HUES64 (cell line): ENCODE measurements around the gene MTOR. TPM values are rescaled to one million over a fixed set of nuclear protein-coding genes. Genes with fewer than 3 reads are reported as not detected.
"Not testable (repeated sequence)": the region's sequence is repeated elsewhere in the genome, so short reads cannot be mapped to it uniquely, and the experiment has no call there.

ENCODE experiments used
- H3K27ac ChIP-seq: 2 replicates; pipeline ENCODE4 v1.7.0; 2013; ENCODE audit warnings: low read depth, low read length, inconsistent platforms
- H3K27me3 ChIP-seq: 2 replicates; pipeline ENCODE4 v1.6.1; 2013; ENCODE audit warnings: mild to moderate bottlenecking, low read length; ENCODE audit not compliant: insufficient read depth
- H3K36me3 ChIP-seq: 2 replicates; pipeline ENCODE4 v1.6.1; 2013; ENCODE audit warnings: mild to moderate bottlenecking, low read length; ENCODE audit not compliant: insufficient read depth
- H3K4me1 ChIP-seq: 2 replicates; pipeline ENCODE4 v1.6.1; 2013; ENCODE audit warnings: mild to moderate bottlenecking, low read length, moderate library complexity; ENCODE audit not compliant: insufficient read depth
- H3K4me3 ChIP-seq: 2 replicates; pipeline ENCODE4 v1.5.1; 2013; ENCODE audit warnings: mild to moderate bottlenecking, low read length, moderate library complexity
- H3K9ac ChIP-seq: 2 replicates; pipeline ENCODE4 v1.6.1; 2013; ENCODE audit warnings: mild to moderate bottlenecking, low read depth, low read length
- H3K9me3 ChIP-seq: 2 replicates; pipeline ENCODE4 v1.6.1; 2013; ENCODE audit warnings: low read depth, low read length; ENCODE audit not compliant: insufficient read depth
- WGBS: fragments of 150-250, 120-280 bp; methylation state at CpG from one replicate; pipeline ENCODE4 v1.1.7; 2013; ENCODE audit warnings: missing lambda C conversion rate; 5-methylcytosine and 5-hydroxymethylcytosine counted together
- polyA plus RNA-seq, 2 experiments: library from polyadenylated mRNA; stranded (reverse); fragments of 50-300 nt; gene quantifications; one replicate each; pipeline ENCODE4 v1.2.3, GENCODE V29; 2013

The MTOR gene
- polyA plus RNA-seq (2013, experiment 1 of 2): 35.6 TPM
- 36.1 TPM for polyA plus RNA-seq (2013, experiment 2 of 2)

DNA sequence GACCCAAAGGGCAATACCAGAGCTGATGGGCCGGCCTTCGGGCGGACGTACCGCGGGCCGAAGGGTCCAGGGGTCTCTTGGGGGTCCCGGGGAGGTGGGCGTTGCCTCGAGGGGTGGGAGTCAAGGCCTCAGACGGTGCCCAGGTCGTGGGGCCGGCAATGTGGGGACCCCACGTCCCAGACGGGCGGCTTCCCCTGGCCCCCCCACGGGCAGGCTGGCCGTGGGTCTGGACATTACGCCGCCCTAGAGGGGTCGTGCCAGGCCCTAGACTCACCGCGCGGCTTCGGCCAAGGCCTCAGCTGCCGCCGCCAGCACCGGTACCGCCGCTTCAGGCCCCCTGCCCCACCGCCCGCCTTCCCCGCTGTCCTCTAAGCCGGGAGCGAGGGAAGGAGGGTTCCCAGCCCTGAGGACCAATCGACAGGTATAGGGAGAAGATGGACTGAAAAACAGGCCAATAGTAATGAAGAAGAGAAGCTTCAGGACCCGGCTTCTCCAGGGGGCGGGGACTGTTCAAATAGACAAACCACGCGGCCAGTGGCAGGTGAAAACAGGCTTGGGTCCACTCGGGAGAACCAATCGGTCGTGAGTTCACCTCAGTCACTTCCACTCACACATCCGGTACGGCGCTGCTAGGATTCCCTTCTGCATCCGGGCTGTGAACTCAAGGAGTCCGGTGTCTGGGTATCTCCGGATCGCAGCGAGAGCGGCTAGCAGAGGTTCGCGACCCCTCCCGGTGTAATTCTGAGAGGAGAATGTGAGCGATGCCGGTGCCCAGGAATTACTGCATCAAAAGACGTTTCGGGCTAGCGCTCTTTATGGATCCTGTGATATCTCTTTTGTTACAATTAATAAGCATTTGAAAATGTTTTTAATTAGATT is at the start of gene MTOR:
MTOR (minus strand) TSS at position 381 of the 879 bp plus-strand sequence. CDS start 3,142 bp downstream, outside the sequence.
- H3K9ac ChIP-seq: peak within 1 kb of the TSS; percentile 80
- peak within 1 kb of the TSS; percentile 40 for H3K27ac ChIP-seq
- no peaks in the 10 kb centered on the region for H3K27me3 ChIP-seq
- no peaks in the 10 kb centered on the region for H3K9me3 ChIP-seq
- peaks cover 26% of the 10 kb centered on the region for H3K36me3 ChIP-seq
- H3K4me1 ChIP-seq: 0 out of 2 replicates have a peak, but pooled peaks cover 4% of the 10 kb centered on the region
- H3K4me3 ChIP-seq: peak within 1 kb of the TSS; percentile 95
- under 1% methylated on average over 57 of the region's 60 CpGs for WGBS

DNA sequence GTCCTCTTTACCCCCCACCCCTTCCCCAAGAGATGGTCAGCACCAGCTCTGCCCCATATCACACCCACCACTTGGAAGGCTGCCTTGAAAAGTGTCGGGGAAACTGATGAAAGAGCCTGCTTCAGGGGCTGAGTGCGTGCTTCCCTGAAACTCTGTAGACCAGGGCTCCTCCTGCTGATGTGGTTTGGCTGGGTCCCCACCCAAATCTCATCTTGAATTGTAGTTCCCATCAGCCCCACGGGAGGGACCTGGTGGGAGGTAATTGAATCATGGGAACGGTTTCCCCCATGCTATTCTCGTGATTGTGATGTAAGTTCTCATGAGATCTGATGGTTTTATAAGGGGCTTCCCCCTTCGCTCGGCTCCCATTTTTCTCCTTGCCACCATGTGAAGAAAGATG is 47.0 kb upstream of the MTOR start:
- WGBS: 91% methylated on average over 7 of the region's 7 CpGs
- H3K9me3 ChIP-seq: no peaks in the 10 kb centered on the region
- H3K27me3 ChIP-seq: no peaks in the 10 kb centered on the region
- H3K27ac ChIP-seq: no peak overlapping the region
- peaks cover 14% of the 10 kb centered on the region for H3K4me1 ChIP-seq
- no peak overlapping the region for H3K4me3 ChIP-seq
- H3K36me3 ChIP-seq: no peaks in the 10 kb centered on the region
- H3K9ac ChIP-seq: no peak overlapping the region

GRCh38 chr1:11308699-11309224 is 46.4 kb upstream of the MTOR start:
- no peak overlapping the region for H3K4me3 ChIP-seq
- H3K36me3 ChIP-seq: no peaks in the 10 kb centered on the region
- peaks cover 14% of the 10 kb centered on the region for H3K4me1 ChIP-seq
- no peak overlapping the region for H3K9ac ChIP-seq
- WGBS: 92% methylated on average over 5 of the region's 6 CpGs
- no peaks in the 10 kb centered on the region for H3K9me3 ChIP-seq
- no peaks in the 10 kb centered on the region for H3K27me3 ChIP-seq
- H3K27ac ChIP-seq: no peak overlapping the region

DNA sequence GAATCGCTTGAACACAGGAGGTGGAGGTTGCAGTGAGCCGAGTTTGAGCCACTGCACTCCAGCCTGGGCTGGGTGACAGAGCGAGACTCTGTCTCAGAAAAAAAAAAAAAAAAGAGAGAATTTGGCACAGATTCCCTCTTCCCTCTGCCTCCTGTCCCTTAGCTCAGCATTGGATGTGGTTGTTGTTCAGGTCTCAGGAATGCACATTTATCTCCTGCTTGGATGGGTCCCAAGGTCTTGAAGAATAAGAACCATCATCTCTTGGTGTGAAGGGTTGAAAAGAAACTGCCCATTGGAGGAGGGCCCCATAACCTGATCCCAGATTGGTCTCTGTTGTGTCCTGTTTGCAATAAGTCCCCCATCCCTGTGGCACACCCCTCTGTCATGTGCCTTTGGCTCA is 45.5 kb upstream of the MTOR start:
- 97% methylated on average over 3 of the region's 3 CpGs for WGBS
- Histone ChIP-seq H3K36me3 (no peaks in the 10 kb centered on the region), H3K27me3 (no peaks in the 10 kb centered on the region), H3K9ac (no peak overlapping the region), H3K4me1 (peaks cover 14% of the 10 kb centered on the region), H3K27ac (no peak overlapping the region), H3K9me3 (no peaks in the 10 kb centered on the region), H3K4me3 (no peak overlapping the region)

GRCh38 chr1:11305516-11305915 is 43.2 kb upstream of the MTOR start:
- H3K9me3 ChIP-seq, H3K9ac ChIP-seq, H3K36me3 ChIP-seq, H3K4me3 ChIP-seq, H3K4me1 ChIP-seq, H3K27ac ChIP-seq, H3K27me3 ChIP-seq: not testable (repeated sequence)
- WGBS: 97% methylated on average over 27 of the region's 29 CpGs

GRCh38 chr1:11302366-11302765 is 40.0 kb upstream of the MTOR start:
- H3K27ac ChIP-seq: no peak overlapping the region
- H3K27me3 ChIP-seq: no peaks in the 10 kb centered on the region
- H3K9me3 ChIP-seq: no peaks in the 10 kb centered on the region
- H3K36me3 ChIP-seq: no peaks in the 10 kb centered on the region
- no peak overlapping the region for H3K9ac ChIP-seq
- 77% methylated on average over 2 of the region's 2 CpGs for WGBS
- 0 out of 2 replicates have a peak, but pooled peaks cover 4% of the 10 kb centered on the region for H3K4me1 ChIP-seq
- H3K4me3 ChIP-seq: no peak overlapping the region

- 0 out of 2 replicates have a peak, but pooled peaks cover 2% of the 10 kb centered on the region for H3K36me3 ChIP-seq
- WGBS: 88% methylated on average over 9 of the region's 9 CpGs
- H3K9ac ChIP-seq: no peak overlapping the region
- H3K4me3 ChIP-seq: no peak overlapping the region
- 0 out of 2 replicates have a peak, but pooled peaks cover 4% of the 10 kb centered on the region for H3K4me1 ChIP-seq
- no peak overlapping the region for H3K27ac ChIP-seq
- H3K9me3 ChIP-seq: no peaks in the 10 kb centered on the region
- no peaks in the 10 kb centered on the region for H3K27me3 ChIP-seq
Observed at GRCh38 chr1:11301601-11302000, 39.2 kb upstream of the MTOR start.

DNA sequence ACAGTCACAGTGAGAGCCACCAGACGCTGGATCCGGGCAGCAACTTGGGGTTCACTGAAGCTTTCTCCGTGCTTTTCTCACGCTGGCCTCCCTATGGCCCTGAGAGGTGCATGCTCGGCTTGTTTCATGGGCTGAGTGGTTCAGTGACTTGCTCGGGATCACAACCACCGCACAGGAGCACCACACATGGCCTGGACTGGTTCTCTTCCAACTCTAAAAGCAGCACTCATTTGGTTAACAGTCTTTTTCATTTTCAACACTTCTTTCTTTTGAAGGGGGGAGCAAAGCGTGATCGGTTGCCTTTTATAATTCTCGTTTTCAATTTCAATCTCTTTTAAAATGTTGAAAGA is 36.8 kb upstream of the MTOR start:
- H3K4me3 ChIP-seq: no peak overlapping the region
- no peak overlapping the region for H3K9ac ChIP-seq
- no peaks in the 10 kb centered on the region for H3K9me3 ChIP-seq
- H3K27me3 ChIP-seq: no peaks in the 10 kb centered on the region
- WGBS: 73% methylated on average over 10 of the region's 10 CpGs
- H3K4me1 ChIP-seq: 0 out of 2 replicates have a peak, but pooled peaks cover 4% of the 10 kb centered on the region
- H3K36me3 ChIP-seq: peaks cover 19% of the 10 kb centered on the region
- H3K27ac ChIP-seq: peak overlapping the region; percentile 64; the same call in 1 of the 2 replicates

- H3K27me3 ChIP-seq: no peaks in the 10 kb centered on the region
- peak overlapping the region; percentile 64; the same call in 1 of the 2 replicates for H3K27ac ChIP-seq
- peaks cover 19% of the 10 kb centered on the region for H3K36me3 ChIP-seq
- 0 out of 2 replicates have a peak, but pooled peaks cover 4% of the 10 kb centered on the region for H3K4me1 ChIP-seq
- no peak overlapping the region for H3K4me3 ChIP-seq
- H3K9me3 ChIP-seq: no peaks in the 10 kb centered on the region
- 87% methylated on average over 12 of the region's 12 CpGs for WGBS
- H3K9ac ChIP-seq: no peak overlapping the region
Observed at GRCh38 chr1:11298390-11299224, 36.3 kb upstream of the MTOR start.

GRCh38 chr1:11297774-11298173 is 35.4 kb upstream of the MTOR start:
- 92% methylated on average over 5 of the region's 5 CpGs for WGBS
- H3K27me3 ChIP-seq, H3K4me3 ChIP-seq, H3K9me3 ChIP-seq, H3K27ac ChIP-seq, H3K4me1 ChIP-seq, H3K9ac ChIP-seq: not testable (repeated sequence)
- peaks cover 19% of the 10 kb centered on the region for H3K36me3 ChIP-seq

DNA sequence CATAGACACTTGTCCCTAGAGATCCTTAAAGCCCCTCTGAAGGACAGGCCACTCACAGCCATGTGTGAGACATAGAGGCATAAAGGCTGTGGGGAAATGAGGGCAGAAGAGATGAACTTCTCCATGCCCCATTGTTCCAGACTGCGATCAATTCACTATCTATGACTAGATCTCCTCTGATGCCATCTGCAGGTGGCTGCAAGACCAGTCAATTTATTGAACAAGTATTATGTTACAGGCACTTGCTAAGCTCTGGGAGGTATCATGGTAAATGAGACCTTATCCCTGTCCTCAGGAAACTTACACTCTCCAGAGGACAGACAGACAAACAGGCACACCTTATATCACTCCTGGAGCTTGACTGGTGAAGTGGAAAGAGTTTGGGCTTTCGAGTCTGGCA is 33.6 kb upstream of the MTOR start:
- 100% methylated on average over 2 of the region's 2 CpGs for WGBS
- Histone ChIP-seq H3K36me3 (peaks cover 19% of the 10 kb centered on the region), H3K27me3 (no peaks in the 10 kb centered on the region)

More for the DNA sequence above, 33.6 kb upstream of the MTOR start:
- no peak overlapping the region for H3K4me3 ChIP-seq
- H3K9me3 ChIP-seq: no peaks in the 10 kb centered on the region
- no peak overlapping the region for H3K9ac ChIP-seq
- H3K4me1 ChIP-seq: peaks cover 8% of the 10 kb centered on the region; the same call in 1 of the 2 replicates
- no peak overlapping the region for H3K27ac ChIP-seq
